Small intestine (tissue), 7 donors: ENCODE measurements around the gene SCARF1. TPM values are rescaled to one million over a fixed set of nuclear protein-coding genes. Genes with fewer than 3 reads are reported as not detected.
"Not testable (repeated sequence)": the region's sequence is repeated elsewhere in the genome, so short reads cannot be mapped to it uniquely, and the experiment has no call there.

ENCODE experiments used
- DNase-seq, 2 donors: peaks; one replicate each; pipeline versions ENCODE4 v3.0.0 to v3.0.0-alpha.2; 2013
- FAIRE-seq: peaks from 2 replicates; lab custom pipeline; 2012; peaks lifted over from hg19 to GRCh38; lab: Jason Lieb, UNC
- H3K27ac ChIP-seq, 3 donors: one replicate each; pipeline ENCODE4 v1.5.1; 2013; ENCODE audit warnings: low read length in 2 of 3, mild to moderate bottlenecking in 2 of 3, control low read depth in 1 of 3, inconsistent platforms in 1 of 3, low read depth in 1 of 3, moderate library complexity in 1 of 3
- H3K27me3 ChIP-seq, 3 donors: one replicate each; pipeline ENCODE4 v1.6.1; 2013; ENCODE audit warnings: low read length in 3 of 3, inconsistent platforms in 1 of 3; ENCODE audit not compliant: control insufficient read depth in 3 of 3, insufficient read depth in 3 of 3
- H3K36me3 ChIP-seq, 3 donors: one replicate each; pipeline ENCODE4 v1.6.1; 2013; ENCODE audit warnings: low read length in 3 of 3, inconsistent platforms in 1 of 3, low read depth in 1 of 3, mild to moderate bottlenecking in 1 of 3, moderate library complexity in 1 of 3; ENCODE audit not compliant: control insufficient read depth in 3 of 3, insufficient read depth in 2 of 3
- H3K4me1 ChIP-seq, 3 donors: one replicate each; pipeline ENCODE4 v1.6.1; 2013; ENCODE audit warnings: low read length in 2 of 3, inconsistent platforms in 1 of 3, low read depth in 1 of 3, mild to moderate bottlenecking in 1 of 3, moderate library complexity in 1 of 3; ENCODE audit not compliant: control insufficient read depth in 3 of 3, insufficient read depth in 2 of 3
- H3K4me3 ChIP-seq, 3 donors: one replicate each; pipeline ENCODE4 v1.5.1; 2013; ENCODE audit warnings: low read length in 3 of 3, control low read depth in 1 of 3, inconsistent platforms in 1 of 3, low read depth in 1 of 3, mild to moderate bottlenecking in 1 of 3, moderate library complexity in 1 of 3
- H3K9me3 ChIP-seq, 2 donors: one replicate each; pipeline ENCODE4 v1.6.1; 2013; ENCODE audit warnings: low read depth in 1 of 2, low read length in 1 of 2; ENCODE audit not compliant: control insufficient read depth in 2 of 2, insufficient read depth in 1 of 2
- WGBS, 3 donors: extraction: QIAGEN DNeasy Blood & Tissue Kit; methylation state at CpG; one replicate each; pipeline ENCODE4 v1.1.7; 2013; 5-methylcytosine and 5-hydroxymethylcytosine counted together
- polyA plus RNA-seq, 4 donors: library from polyadenylated mRNA; stranded (reverse) in 3 of 4; unstranded in 1 of 4; fragments of 200-250 nt in 3 of 4; fragments of 120-200 nt in 1 of 4; gene quantifications; one replicate each; pipeline versions ENCODE4 v1.2.1 to v1.2.3, GENCODE V29; 2013
- donor health status: healthy with polysubstance abuse.
- donor health status: control.
- donor health status: control.
- donor health status: Bipolar disorder and iron deficiency.
- donor health status: healthy.

Gene SCARF1
- polyA plus RNA-seq, 4 donors = 4.2 to 10.0 (median 8.3) TPM

DNA sequence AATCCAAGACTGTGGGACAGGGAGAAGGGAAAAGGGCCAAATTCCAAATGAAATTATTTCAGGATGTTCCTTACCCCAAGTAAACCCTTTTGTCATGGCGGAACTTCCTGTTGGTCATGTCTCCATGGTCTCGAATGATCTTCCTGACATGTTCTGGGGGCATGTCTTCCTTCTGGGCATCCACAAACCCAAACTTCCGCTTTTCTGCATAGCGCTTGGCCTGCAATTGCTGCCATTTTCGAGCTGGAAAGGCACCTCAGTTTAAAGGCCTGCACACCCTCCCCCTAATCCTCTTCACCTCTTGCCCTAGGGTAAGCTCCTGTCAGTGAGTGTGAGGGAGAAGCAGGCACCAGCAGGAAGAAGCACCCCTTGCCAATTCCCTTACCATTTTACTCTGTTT lies 37.9 kb upstream of the SCARF1 start:
- WGBS, 3 donors = 73 to 80% (median 79%) methylated on average over 5 of the region's 5 CpGs
- H3K4me3 ChIP-seq = peak overlapping the region; percentile 72 to 99 (median 81)
- H3K4me1 ChIP-seq = peaks cover 0 to 8% (median 6%) of the 10 kb centered on the region in 3 donors
- no peak overlapping the region for H3K27ac ChIP-seq
- FAIRE-seq (no peak), DNase-seq (no peak)
- peaks cover 19 to 47% (median 22%) of the 10 kb centered on the region in 3 donors for H3K36me3 ChIP-seq
- no peaks in the 10 kb centered on the region for H3K9me3 ChIP-seq
- H3K27me3 ChIP-seq = no peaks in the 10 kb centered on the region

DNA sequence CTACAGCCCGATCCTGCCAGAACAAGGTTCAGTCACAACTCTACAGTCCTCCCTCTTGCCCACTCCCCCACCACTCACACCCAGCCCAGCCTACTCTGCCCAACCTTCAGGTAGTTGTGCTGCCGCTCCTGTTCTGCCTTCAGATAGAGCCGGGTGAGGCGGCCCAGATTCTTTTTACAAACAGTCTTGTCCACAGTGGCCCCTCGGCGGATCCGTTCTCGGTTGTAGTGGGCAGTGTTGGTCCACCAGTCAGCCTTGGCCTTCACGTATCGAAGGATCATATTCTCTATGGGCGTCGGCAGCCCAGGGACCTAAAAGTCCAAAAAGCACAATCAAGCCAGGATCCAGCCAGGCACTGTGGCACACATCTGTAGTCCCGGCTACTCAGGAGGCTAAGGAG lies 30.9 kb upstream of the SCARF1 start:
- Histone ChIP-seq H3K4me3 (no peak overlapping the region), H3K4me1 (no peaks in the 10 kb centered on the region), H3K36me3 (peaks cover 31 to 92% (median 53%) of the 10 kb centered on the region in 3 donors), H3K27me3 (no peaks in the 10 kb centered on the region), H3K9me3 (no peaks in the 10 kb centered on the region), H3K27ac (no peak overlapping the region)
- no peak for FAIRE-seq
- DNase-seq = no peak
- 93 to 97% (median 96%) methylated on average over 13 of the region's 13 CpGs for WGBS, 3 donors

DNA sequence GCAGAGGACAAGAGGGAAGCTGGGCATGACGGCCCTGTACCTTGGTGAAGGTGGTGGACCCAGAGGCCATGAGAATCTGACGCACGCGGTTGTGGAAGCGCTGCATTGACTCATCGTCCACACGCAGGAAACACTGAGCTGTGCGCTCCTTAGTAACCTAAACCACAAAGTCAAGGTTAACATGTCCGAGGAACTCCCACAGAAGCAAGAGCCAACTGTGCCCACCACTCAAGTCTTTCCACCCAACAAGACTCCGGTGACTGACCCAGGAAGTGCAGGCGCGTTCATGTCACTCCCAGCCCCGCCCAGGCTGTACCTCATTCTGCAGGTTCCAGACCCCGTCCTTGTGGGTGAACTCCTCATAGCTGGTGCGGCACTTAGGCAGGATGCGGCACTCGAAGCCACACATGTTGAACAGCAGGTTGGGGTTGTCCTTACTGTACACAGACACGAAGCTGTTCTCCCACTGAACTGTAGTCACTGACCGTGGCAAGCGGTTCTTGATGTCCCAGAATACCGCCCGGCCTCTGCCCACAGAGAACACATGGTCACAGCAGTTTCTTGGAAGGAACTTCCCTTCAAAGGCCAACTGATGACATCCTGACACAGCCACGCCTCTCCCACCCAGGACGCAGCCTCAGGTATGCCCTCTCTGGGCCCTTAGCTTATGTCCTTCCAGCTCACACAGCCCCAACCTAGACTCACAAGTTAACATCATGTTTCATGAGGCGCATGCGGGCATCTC lies 27.7 kb upstream of the SCARF1 start:
- H3K4me1 ChIP-seq = no peaks in the 10 kb centered on the region
- H3K27me3 ChIP-seq = no peaks in the 10 kb centered on the region
- H3K4me3 ChIP-seq = no peak overlapping the region
- H3K36me3 ChIP-seq = peaks cover 28 to 89% (median 42%) of the 10 kb centered on the region in 3 donors
- FAIRE-seq = no peak
- WGBS, 3 donors = 88 to 91% (median 91%) methylated on average over 26 of the region's 26 CpGs
- H3K27ac ChIP-seq = no peak overlapping the region
- peak in 1 of 2 donors; percentile 14 for DNase-seq
- H3K9me3 ChIP-seq = no peaks in the 10 kb centered on the region

GRCh38 chr17:1663934-1664333 lies 18.4 kb upstream of the SCARF1 start:
- peaks cover 18 to 87% (median 29%) of the 10 kb centered on the region in 3 donors for H3K36me3 ChIP-seq

GRCh38 chr17:1661045-1661444 lies 15.5 kb upstream of the SCARF1 start:
- H3K4me3 ChIP-seq = no peak overlapping the region
- 94 to 96% (median 94%) methylated on average over 12 of the region's 12 CpGs for whole genome bisulfite sequencing, 3 donors
- DNase-seq (no peak), FAIRE-seq (no peak)
- no peak overlapping the region for H3K27ac ChIP-seq
- H3K36me3 ChIP-seq = peaks cover 35 to 91% (median 40%) of the 10 kb centered on the region in 3 donors
- H3K9me3 ChIP-seq = no peaks in the 10 kb centered on the region
- no peaks in the 10 kb centered on the region for H3K4me1 ChIP-seq
- H3K27me3 ChIP-seq = no peaks in the 10 kb centered on the region

More at GRCh38 chr17:1663934-1664333, 18.4 kb upstream of the SCARF1 start:
- H3K4me1 ChIP-seq, DNase-seq, H3K27me3 ChIP-seq, H3K27ac ChIP-seq, H3K9me3 ChIP-seq, FAIRE-seq, H3K4me3 ChIP-seq: not testable (repeated sequence)
- WGBS, 3 donors = 90 to 94% (median 91%) methylated on average over 5 of the region's 5 CpGs

DNA sequence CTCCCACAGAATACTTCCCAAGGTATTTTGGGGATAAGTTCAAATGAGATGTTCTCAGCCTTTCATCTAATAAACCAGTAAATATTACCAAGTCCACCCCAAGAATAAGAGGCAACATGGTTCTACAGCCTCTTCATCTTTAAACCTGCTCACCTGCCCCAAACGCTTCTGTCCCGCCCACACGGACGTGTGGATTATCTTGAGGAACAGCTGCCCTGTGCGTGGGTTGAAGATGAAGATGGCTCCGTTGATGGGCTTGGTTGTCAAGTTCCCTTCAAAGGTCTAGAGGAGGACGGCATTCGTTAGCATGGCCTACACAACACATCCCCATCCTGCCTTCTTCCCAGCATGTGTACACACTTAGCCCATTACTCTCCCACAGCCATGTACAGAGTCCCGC lies 12.6 kb upstream of the SCARF1 start:
- H3K36me3 ChIP-seq = peaks cover 48 to 94% (median 57%) of the 10 kb centered on the region in 3 donors
- WGBS, 3 donors = 91% methylated on average over 9 of the region's 9 CpGs
- FAIRE-seq (no peak), DNase-seq (no peak)
- no peak overlapping the region for H3K27ac ChIP-seq
- H3K4me1 ChIP-seq = no peaks in the 10 kb centered on the region
- no peaks in the 10 kb centered on the region for H3K27me3 ChIP-seq
- H3K4me3 ChIP-seq = no peak overlapping the region
- no peaks in the 10 kb centered on the region for H3K9me3 ChIP-seq

DNA sequence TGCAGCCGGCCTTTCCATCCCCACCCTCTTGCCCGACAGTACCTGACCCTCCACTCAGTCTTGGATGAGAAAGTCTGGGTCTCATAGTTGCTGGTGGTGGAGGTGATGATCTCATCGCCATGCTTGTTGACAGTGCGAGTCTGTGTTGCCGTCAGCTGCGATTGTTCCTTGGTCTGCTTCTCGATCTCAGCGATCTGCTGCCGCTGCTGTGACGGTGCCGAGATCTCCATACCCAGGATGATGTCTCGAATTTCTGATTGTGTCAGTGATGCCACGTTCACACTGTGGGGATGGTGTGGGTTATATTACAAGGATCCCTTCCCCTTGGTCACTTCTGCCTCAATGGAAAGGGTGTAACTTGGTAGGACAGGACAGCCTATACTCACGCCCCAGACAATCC lies 8.2 kb upstream of the SCARF1 start:
- no peak for DNase-seq
- Histone ChIP-seq H3K27me3 (no peaks in the 10 kb centered on the region), H3K9me3 (no peaks in the 10 kb centered on the region), H3K4me3 (no peak overlapping the region), H3K27ac (no peak overlapping the region), H3K4me1 (peaks cover 0 to 18% (median 0%) of the 10 kb centered on the region in 3 donors), H3K36me3 (peaks cover 42 to 87% (median 45%) of the 10 kb centered on the region in 3 donors)
- 94 to 97% (median 95%) methylated on average over 14 of the region's 14 CpGs for WGBS, 3 donors
- FAIRE-seq = no peak

GRCh38 chr17:1652794-1653193 lies 7.3 kb upstream of the SCARF1 start:
- H3K9me3 ChIP-seq, DNase-seq, FAIRE-seq, H3K27me3 ChIP-seq, H3K27ac ChIP-seq, H3K4me3 ChIP-seq: not testable (repeated sequence)
- whole genome bisulfite sequencing, 3 donors = 86 to 93% (median 90%) methylated on average over 7 of the region's 7 CpGs
- Histone ChIP-seq H3K36me3 (peaks cover 34 to 81% (median 37%) of the 10 kb centered on the region in 3 donors), H3K4me1 (peaks cover 0 to 26% (median 0%) of the 10 kb centered on the region in 3 donors)
